Renal cortical epithelial cell (primary cell): ENCODE data around the gene ENAH. TPM values are rescaled to one million over a fixed set of nuclear protein-coding genes. Genes with fewer than 3 reads are reported as not detected.
"Not testable (repeated sequence)": the region's sequence is repeated elsewhere in the genome, so short reads cannot be mapped to it uniquely, and the experiment has no call there.

Experiments
- DNase-seq: peaks from one replicate; pipeline ENCODE4 v3.0.0-alpha.2; 2011; ENCODE audit warnings: low read depth
- total RNA-seq: library from RNA; depleted of rRNA; stranded (reverse); fragments of >200 nt; gene quantifications from 2 replicates; pipeline ENCODE4 v1.2.3, GENCODE V29; 2014

Gene ENAH
- total RNA-seq, 1 donor from 2014 or later = 205 TPM

DNA sequence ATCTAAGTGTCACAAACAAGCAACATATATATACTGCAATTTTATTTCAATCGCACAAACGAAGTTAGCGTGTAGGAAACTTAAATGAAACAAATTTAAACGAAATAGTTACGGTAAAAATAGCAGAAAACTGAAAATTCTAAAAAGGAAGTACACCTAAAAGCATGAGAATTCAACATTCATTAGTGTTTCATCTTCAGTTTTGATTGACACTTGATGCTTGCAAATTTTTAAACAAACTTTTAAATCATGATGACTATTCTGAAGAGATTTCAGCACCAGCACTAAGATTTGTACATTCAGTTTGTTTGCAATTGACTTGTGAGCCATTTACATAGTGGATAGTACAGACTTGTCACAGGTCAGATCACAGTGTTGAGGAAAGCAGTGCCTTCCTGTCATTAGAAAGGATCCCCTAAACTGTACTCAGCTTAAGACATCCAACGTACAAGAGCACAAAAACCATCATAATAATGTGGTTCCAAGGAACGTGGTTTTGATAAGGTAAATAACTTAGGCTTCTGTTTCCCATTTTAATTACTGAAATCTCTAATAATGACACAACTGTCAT is 158.0 kb downstream of the ENAH start:
- DNase-seq = no peak

DNA sequence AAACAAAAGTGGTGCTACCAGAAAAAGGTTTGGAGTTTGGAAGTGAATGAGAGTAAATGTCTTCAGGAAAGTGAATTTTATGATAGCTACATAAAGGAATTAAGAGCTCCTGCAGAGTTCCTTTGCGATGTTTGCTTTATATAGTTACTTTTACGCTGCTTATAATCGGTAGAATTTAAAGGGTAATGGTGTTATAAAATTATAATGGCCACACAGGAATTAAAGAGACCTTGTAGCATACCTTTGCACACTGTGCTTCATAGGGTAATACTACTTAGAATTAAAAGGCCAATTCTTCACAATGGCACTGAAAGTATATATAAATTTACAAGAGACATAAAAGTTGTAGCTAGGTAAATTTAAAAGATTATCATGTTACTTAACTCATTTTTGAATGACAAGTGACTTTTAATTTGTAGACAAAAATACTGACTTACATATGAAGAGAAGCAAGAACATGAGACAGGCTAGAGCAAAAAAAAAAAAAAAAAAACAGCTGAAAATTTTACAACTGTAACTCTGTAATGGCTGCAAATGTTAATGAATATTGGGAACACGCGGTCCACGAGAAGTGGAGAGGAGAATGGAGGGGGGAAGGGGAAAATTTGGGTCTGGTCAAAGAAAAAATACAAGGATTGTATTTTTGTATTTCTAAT is 159.2 kb downstream of the ENAH start:
- DNase-seq = no peak

DNA sequence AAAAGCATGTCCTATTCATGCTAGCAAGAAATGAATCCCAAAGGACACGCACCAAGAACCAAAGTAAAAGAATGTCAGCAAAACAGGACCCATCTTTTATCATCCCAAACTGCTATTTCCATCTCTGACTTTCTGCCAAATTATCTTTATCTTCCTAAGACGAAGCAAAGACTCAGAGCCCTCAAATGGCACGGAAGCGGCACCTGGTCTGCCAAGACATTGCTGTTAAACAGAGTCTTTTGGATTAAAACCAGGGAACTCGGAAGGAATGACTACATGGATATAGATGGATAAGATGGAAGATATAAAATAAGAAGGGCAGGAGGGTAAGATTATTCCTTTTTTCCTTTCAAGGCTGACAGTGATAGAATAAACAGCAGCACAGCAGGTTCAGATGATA is 164.2 kb downstream of the ENAH start:
- no peak for DNase-seq

DNA sequence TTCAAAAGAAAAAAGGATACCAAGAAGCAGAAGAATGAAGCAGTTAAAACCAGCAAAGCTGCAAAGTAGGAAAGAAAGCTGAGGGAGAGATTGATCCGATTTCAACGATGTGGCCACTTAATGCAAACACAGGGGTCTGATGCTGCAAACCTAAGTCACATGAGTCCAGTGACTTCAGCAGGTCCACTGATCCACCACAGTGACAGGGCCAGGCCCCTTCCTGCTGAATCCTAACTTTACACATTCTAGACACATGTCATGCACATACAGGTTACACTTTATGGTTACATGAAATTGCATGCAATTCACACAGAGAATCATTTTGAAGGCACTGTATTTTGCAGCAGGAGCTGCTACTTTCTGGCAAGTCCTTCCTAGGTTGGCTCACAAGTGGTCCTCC is 166.1 kb downstream of the ENAH start:
- DNase-seq = no peak

DNA sequence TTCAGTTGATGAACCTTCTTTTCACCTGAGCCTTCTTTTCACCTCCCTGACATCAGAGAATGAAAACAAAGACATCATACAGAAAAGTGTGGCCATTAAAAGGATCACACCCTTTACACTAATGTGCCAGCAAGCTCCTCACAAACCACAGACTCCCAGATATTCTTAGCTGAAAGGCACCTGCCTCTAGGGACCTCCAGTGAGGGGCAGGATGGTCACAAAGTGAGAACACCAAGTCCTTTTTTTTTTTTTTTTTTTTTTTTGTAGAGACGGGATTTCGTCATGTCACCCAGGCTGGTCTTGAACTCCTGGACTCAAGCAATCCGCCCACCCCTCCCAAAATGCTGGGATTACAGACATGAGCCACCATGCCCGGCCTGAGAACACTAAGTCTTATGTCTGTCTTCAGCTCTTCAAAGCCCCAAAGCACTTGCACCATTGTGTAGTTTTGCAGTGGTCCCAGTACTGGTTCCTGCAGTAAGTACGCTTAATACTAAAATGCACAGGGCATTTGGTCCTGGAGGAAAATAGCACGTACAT is 166.9 kb downstream of the ENAH start:
- no peak for DNase-seq

DNA sequence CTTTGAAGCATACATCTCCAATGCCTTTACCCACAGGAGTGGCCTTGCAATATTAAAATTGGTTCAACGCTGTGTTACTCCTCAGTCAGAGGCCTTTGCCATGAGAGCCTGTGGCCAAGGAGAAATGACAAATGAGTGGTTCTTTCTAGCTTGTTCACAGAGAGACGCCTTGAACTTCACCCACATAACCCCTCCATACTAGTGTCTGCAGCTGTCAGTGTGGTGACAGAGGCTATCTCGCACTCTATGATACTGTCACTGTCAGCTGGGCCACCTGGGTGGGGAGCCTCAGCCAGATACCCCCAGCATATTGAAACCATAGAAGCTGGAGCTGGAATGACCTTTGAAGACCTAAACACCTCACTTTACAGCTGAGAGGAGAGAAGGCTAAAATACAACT is 167.7 kb downstream of the ENAH start:
- DNase-seq = no peak

DNA sequence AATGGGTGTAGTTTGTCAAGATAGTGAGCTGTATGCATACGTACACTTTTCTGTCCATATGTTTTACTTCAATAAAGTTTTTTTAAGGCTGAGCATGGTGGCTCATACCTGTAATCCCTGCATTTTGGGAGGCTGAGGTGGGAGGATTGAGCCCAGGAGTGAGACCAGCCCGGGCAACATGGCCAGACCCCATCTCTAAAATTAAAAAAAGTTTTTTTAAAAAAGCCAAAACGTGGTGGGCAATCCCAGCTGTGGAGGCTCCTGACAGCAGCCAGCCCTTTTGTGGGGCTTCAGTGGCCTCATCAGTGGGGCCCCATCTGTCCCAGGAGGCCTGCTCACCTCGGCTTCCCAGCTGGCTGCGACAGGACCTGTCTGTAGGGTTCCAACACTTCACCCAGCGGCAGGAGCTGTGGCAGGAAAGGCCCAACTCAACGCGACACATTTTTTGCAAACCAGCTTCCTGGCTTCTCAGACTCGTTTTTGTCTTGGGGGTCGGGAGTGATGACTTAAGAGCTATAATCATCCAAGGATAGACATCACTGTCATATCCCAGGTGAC is 168.2 kb downstream of the ENAH start:
- DNase-seq = no peak

DNA sequence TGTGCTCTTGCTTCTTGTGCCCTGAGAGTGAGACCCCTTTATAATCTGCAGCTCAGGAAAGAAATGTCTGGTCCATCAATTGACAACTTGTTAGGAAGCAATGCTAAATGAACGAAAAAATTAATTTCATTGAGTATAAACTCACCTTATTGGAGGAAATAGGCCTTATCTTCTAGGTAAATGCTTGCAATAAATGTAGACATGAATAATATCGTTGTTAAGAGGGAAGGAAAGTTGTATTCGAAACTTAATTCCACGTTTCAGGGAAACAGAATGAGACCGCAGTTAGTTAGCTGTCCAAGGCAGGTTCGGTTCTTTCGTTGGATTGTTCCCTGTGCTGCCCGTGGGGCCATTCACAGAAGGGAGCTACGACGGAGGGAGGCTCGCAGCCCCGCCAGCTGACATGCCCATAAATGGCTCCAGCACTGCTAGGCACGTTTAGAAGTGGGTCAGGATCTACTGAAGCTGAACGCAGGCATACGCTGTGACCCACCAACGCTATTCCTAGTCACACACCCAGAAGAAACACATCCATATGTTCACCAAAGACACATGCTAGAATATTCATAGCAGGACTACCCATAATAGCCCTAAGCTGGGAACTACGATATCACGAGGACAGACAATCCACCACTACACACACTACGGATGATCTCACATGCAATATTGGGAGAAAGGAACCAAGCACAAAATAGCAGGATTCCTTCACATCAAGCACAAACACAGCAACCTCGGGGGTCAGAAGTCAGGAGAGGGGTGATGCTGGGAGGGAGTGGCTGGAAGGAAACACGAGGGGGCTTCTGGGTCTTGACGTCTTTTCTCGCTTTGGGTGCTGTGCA is 168.9 kb downstream of the ENAH start:
- DNase-seq = no peak

DNA sequence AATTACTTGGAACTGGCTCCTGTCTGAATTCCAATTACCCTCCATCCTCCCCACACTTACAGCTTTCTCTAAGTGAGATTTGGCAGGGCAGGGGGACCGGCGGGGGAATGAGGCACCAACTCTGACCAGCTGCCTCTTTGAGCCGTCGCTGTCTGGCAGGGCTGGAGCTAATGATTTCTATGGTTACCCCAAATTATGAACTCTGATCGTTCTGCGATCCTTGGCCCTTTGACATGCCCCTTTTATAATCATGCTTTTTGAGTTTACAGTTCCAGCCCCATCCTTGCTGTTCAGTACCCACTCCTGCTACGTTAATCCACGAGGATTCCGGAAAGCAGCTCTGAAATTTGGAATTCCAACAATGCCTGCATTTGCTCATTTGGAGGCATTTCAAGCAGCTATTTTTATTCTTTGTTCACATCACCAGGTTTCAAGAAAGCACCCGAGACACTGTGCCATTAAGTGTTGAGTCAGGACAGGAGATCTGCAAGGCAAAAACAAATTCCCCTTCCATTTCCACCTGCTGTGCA is 170.4 kb downstream of the ENAH start:
- DNase-seq = no peak

DNA sequence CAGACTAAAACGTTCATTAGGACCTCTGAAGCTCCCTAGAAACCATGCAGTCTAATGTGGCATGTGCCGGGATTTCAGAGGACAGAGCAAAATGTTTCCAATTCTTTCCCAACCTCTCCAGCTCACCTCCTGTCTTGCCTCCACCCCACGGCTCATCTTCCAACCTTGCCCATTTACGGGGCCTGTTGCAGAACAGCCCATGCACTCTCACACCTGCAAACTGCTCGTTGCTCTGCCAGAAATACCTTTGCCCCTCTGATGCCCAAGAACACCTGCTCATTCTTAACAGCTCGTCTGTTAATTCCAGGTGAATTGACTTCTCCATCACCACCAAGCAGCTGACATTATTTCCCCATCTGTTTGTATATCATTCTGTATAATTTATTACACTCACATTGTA is 171.2 kb downstream of the ENAH start:
- DNase-seq = no peak

DNA sequence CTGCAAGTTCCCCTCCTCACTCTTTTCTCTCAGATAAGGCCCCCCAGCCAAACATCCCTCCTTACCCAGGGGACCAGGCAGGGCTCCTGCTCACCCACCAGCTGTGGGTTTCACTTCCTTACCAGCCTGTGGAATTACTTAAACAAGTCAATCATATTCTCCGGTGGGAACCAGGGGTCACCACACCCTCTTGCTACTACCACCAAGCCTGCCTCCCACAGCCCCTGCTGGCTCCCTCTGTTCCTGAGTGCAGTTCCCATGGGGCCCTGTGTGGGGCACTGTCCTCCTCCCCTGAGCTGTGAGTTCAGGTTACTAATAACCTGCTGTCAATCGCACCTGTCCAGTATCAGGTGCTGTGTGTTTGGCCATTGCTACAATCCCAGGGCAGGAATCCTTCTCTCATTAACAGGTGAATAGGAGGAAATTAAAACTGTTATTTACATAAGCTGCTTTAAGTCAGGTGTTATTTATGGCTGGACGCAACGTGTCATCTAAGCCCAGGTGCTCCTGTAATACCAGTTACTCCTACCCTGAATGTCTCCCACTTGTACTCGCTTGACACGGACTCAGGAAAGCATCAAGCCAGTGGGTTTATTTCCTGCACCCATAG is 172.0 kb downstream of the ENAH start:
- DNase-seq = peak; percentile 33

DNA sequence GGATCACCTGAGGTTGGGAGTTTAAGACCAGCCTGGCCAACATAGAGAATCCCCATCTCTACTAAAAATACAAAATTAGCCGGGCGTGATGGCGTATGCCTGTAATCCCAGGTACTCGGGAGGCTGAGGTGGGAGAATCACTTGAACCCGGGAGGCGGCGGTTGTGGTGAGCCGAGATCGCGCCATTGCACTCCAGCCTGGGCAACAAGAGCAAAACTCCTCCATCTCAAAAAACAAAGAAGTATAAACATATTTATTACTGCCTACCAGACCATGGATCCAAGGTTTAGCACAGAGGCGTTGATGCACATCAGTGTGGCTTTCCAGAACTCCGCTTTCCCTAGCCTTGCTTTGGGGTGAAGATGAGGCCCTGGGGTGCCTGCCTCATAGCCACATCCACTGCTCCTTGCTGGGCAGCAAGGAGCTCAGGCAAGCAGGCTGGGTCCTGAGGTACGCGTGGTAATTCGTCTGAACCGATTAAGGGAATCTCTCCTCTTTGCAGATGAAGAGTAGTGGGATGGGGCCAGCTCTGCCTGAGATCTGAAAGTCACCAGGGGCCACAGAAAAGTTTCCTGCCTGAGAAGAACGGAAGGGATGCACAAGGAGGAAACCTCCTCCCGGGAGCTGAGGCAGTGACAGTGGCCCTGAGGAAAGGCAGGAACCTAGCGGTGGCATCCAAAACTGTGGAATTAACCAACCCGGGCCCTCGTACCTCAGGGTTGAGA is 172.8 kb downstream of the ENAH start:
- no peak for DNase-seq

DNA sequence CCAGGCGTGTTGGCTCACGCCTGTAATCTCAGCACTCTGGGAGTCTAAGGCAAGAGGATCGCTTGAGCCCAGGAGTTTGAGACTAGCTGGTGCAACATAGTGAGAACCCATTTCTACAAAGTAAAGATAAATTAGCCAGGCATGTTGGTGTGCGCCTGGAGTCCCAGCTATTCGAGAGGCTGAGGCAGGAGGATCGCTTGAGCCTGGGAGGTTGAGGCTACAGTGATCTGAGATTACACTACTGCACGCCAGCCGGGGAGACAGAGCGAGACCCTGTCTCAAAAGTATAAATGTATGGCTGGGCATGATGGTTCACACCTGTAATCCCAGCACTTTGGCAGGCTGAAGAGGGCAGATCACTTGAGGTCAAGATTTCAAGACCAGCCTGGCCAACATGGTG is 173.6 kb downstream of the ENAH start:
- DNase-seq = no peak

DNA sequence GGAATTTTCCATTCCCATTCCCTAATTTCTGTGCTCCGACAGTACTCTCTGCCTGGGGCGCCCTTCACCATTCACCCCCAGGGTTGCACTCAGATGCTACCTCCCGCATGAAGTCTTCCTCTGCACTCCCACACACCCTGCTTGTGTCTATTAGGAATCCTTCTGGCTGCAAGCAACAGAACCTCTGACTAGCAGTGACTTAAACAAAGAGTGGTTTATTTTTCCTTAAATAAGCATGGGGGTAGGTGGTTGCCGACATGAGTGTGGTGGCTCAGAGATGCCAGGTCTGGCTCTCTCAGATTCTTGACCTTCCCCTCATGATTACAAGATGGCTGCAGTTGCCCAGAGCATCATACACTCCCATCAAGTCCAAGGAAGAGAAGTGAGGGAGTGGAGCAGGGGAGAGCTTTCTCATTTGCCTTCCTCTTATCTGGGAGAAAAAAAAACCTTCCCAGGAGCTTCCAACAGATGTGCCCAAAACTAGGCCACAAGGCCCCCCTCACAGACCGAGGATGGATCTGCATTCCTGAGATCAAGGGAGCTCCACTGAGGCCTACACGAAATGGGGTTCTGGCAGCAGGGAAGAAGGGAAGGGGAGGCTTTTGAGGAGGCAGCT is 175.5 kb downstream of the ENAH start:
- no peak for DNase-seq

DNA sequence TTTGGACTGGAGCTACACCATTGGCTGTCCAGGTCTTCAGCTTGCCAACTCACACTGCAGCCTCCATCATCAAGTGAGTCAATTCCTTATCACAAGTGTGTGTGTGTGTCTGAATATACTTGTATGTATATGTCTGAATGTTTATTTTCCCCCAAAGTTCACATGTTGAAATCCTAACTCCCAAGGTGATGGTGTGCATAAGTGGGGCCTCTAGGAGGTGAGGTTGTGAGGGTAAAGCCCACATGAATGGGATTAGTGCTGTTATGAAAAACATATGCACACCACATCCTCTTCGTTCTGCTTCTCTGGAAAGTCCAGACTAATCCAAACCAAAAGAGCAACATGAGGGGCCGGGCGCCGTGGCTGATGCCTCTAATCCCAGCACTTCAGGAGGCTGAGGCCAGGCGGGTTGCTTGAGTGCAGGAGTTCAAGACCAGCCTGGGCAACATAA is 176.4 kb downstream of the ENAH start:
- DNase-seq = no peak

DNA sequence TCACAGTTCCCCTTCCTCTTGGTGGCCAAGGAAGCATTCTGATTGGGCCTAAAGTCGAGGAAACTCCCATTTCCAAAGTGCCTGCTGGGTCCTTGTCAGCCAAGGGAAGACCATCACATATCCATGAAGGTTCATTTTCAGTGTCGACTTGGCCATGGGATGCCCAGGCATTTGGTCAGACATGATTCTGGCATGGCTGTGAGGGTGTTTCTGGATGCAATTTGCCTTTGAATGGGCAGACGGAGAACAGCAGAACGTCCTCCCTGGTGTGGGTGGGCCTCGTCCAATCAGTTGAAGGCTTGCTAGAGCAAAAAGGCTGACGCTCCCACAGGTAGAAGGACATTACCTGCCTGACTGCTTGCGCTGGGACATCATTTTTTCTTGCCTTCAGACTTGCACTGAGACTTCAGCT is 176.8 kb downstream of the ENAH start:
- DNase-seq = no peak

DNA sequence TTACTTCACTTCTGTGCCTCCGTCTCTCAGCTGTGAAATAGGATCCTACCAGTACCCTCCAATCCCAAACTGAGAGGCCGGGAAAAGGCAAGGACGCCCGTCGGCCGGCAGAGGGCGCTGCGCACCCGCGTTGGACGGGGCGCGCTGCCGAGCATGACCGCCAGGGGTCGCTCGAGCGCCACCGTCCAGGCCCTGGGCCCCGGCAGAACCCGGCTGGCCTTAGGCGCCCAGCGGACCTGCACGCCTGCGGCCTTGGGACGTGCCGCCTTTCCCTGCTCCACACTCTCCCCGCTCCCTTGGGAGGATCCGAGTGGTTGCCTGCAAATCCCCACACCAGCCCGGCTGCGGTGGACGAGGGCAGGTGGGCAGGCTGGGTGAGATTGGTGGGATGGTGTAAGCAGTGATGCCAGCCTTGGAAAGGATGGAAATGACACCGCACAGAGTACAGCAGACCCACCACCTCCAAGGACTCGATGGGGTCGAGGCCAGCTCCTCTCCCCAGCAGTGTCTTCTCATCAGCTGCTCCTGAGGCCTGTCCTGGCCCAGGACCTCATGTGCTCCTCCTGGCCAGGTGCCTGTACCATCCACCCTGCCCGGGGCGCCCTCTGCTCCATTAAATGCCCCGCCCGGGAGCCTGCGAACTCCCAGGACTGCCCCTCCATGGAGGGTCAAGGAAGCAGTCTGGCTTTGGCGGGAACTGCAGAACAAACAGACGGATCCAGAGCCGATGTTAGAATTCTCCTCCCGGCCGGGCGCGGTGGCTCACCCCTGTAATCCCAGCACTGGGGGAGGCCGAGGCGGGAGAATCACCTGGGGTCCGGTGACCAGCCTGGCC is 177.7 kb downstream of the ENAH start:
- DNase-seq = peak; percentile 35

DNA sequence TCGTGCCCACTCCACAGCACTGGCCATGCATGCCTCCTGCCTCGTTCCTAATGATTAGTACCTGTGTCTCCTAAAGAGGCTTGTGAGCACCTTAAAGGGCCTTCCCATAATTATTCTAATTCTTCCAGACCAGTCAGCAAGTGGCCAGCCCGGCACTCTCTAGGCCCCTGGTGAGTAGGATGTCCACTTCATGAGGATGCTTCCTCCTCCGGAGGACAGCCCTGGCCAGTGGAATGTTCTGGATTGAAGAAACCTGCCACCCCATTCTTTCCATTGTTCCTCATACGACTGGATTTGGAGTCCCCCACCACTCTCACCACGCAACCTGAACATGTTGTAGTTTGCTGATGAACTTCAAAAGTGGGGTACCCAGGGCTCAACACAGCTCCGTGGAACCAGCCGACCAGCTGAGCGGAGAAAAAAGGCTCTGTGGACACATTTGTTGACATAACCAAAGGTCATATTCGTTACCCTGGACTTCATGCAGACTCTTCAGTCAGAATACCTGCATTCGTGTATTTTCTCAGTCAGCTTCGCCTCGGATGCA is 178.4 kb downstream of the ENAH start:
- DNase-seq = no peak

DNA sequence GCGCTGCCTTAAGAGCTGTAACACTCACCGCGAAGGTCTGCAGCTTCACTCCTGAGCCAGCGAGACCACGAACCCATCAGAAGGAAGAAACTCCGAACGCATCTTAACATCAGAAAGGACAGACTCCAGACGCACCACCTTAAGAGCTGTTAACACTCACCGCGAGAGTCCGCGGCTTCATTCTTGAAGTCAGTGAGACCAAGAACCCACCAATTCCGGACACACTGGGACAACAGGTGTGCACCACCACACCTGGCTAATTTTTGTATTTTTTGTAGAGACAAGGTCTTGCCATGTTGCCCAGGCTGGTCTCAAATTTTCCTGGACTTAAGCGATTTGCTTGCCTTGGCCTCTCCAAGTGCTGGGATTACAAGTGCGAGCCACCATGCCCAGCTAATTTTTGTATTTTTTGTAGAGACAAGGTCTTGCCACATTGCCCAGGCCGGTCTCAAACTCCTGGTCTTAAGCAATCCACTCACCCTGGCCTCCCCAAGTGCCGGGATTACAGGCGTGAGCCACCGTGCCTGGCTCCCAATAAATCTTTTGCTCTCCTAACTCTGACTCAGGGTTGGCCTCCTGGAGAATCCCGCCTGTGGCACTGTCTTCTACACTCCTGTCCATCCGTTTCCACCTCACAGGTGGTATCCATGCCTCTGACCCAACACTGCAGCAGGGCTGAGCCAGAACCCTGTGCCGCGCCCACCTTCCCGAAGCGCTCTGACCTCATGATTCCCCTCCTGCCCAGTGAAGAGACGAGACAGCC is 179.1 kb downstream of the ENAH start:
- not testable (repeated sequence) for DNase-seq
